Right lobe of liver (tissue), 4 donors: ENCODE measurements around the gene CACNB4.

Experiments
- CTCF ChIP-seq, 4 donors: fragments of 200-600 bp in 3 of 4; fragments of 450-650 bp in 1 of 4; IDR thresholded peaks; one replicate each; pipeline versions ENCODE4 v1.5.1 to v1.8.0; 2016 to 2022; ENCODE audit warnings: antibody characterized with exemption in 4 of 4, mild to moderate bottlenecking in 2 of 4
- POLR2A ChIP-seq: fragments of 450-650 bp; IDR thresholded peaks from one replicate; pipeline ENCODE4 v1.6.1; 2017; ENCODE audit warnings: antibody characterized with exemption, mild to moderate bottlenecking
- donor health status: DM: no; HTN: no; CAD: no.
- donor health status: DM: no; HTN: no; CAD: no.
- donor health status: DM: no; HTN: yes; CAD: no.

GRCh38 chr2:152055366-152056108 is 43.3 kb downstream of the CACNB4 start:
- TF ChIP-seq CTCF (IDR thresholded peaks at IDR 0.05), result no peak
- TF ChIP-seq POLR2A, result no peak
